Subcutaneous abdominal adipose tissue (tissue), 5 donors: ENCODE data around the gene PLXNA4.

Experiments used
- H3K27ac ChIP-seq: one replicate; pipeline ENCODE4 v1.7.0; 2013; ENCODE audit warnings: low read depth, mild to moderate bottlenecking, inconsistent platforms, low read length, moderate library complexity
- H3K27me3 ChIP-seq, 5 donors: one replicate each; pipeline ENCODE4 v1.7.0; 2013; ENCODE audit warnings: low read length in 5 of 5, inconsistent platforms in 1 of 5; ENCODE audit not compliant: control insufficient read depth in 5 of 5, insufficient read depth in 4 of 5
- H3K36me3 ChIP-seq, 5 donors: one replicate each; pipeline ENCODE4 v1.7.0; 2013; ENCODE audit warnings: low read length in 5 of 5; ENCODE audit not compliant: control insufficient read depth in 5 of 5, insufficient read depth in 5 of 5
- H3K4me1 ChIP-seq, 5 donors: one replicate each; pipeline ENCODE4 v1.7.0; 2013; ENCODE audit warnings: low read length in 5 of 5, mild to moderate bottlenecking in 3 of 5, moderate library complexity in 1 of 5; ENCODE audit not compliant: control insufficient read depth in 5 of 5, insufficient read depth in 5 of 5
- H3K4me3 ChIP-seq, 5 donors: one replicate each; pipeline ENCODE4 v1.7.0; 2013; ENCODE audit warnings: low read length in 5 of 5, low read depth in 1 of 5
- H3K9ac ChIP-seq, 5 donors: one replicate each; pipeline ENCODE4 v1.7.0; 2013; ENCODE audit warnings: low read length in 5 of 5, mild to moderate bottlenecking in 4 of 5, moderate library complexity in 3 of 5
- H3K9me3 ChIP-seq, 5 donors: one replicate each; pipeline ENCODE4 v1.7.0; 2013; ENCODE audit warnings: low read length in 5 of 5; ENCODE audit not compliant: control insufficient read depth in 5 of 5
- donor health status: healthy.
- donor health status: healthy.
- donor health status: healthy.
- donor health status: healthy.
- donor health status: healthy.

Gene PLXNA4

DNA sequence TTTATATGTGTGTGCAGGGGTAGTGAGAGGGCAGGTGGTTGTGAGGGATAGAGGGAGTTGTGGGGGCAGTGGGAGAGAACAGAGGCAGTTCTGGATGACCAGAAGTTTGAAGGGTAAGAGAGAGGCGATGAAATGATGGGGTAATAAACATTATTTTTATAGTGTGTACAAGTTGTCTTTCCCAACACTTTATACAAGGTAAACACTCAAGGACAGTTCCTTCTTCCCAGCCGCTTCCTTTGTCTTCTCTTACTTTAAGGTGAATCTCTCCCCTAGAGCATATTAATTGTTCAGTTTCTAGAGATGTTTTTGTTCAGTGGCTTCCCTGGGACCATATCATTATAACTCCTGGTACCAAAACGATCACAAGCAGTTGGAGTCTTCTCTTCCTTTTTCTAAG is 475.8 kb downstream of the PLXNA4 start:
- Histone ChIP-seq H3K36me3 (no peaks in the 10 kb centered on the region), H3K4me1 (no peaks in the 10 kb centered on the region), H3K9ac (no peak overlapping the region), H3K9me3 (no peaks in the 10 kb centered on the region), H3K27ac (no peak overlapping the region), H3K27me3 (no peaks in the 10 kb centered on the region), H3K4me3 (no peak overlapping the region)

DNA sequence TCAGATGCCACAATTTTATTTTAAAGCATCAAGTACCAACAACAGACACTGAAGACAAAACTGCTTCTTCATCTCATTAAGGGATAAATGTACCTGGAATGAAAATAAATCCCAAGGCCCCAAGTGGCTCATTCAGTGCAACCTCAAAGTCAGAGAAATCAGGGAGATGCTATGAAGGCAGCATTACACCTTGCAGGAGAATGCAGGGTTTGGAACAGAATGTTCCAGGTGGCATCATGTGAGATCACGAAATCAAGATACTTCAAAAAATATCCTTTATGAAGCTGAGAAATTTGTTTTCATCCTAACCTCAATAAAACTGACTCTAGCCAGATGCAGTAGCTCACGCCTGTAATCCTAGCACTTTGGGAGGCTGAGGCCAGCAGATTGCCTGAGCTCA is 477.1 kb downstream of the PLXNA4 start:
- H3K36me3 ChIP-seq = no peaks in the 10 kb centered on the region
- no peak overlapping the region for H3K4me3 ChIP-seq
- no peak overlapping the region for H3K27ac ChIP-seq
- H3K27me3 ChIP-seq = no peaks in the 10 kb centered on the region
- no peak overlapping the region for H3K9ac ChIP-seq
- H3K4me1 ChIP-seq = no peaks in the 10 kb centered on the region
- H3K9me3 ChIP-seq = no peaks in the 10 kb centered on the region

DNA sequence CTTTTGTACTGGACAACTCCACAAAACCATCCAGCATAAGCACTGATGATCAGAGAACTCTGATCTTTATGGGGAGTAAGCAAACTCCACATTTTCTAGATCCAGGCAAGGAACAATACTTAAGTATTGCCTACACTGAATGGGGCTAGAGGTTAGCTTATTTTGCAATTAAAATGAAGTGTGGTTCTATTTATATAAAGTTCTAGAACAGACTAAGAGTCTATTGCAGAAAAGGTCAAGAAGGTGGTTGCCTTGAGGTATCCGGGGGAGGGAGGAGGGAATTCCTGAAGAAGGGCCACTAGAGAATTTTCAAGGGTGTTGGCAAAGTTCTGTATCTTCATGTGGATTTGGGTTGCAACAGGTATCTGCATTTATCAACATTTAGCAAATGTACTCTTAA is 477.9 kb downstream of the PLXNA4 start:
- Histone ChIP-seq H3K36me3 (no peaks in the 10 kb centered on the region), H3K27ac (no peak overlapping the region), H3K9ac (no peak overlapping the region), H3K4me3 (no peak overlapping the region), H3K4me1 (no peaks in the 10 kb centered on the region), H3K27me3 (no peaks in the 10 kb centered on the region), H3K9me3 (no peaks in the 10 kb centered on the region)

DNA sequence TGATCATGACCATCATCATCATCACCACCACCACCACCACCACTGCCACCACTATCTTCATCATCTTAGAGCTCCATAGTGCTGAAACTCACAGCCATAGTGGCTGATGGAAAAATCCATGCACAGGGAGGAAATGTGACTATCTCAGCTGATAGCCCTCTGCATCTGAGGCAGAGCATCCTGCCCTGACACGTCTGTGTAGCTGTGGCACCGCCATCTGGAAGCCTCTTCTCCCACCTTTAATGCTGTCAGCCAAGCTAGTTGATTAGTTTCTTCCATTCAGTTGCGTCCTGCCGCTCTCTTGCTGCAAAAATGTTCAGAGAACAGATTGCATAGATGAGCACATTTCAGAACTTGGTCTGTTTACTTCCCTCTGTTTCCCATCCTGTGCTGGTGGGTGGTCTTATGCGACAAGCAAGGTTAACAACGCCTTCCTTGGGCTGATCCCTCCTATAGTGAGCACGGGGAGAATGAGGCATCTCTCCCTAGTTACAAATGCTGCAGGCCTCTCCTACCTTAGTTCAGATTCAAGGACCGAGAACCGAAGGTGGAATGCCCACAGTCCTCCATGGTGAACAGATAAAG is 478.6 kb downstream of the PLXNA4 start:
- Histone ChIP-seq H3K36me3 (no peaks in the 10 kb centered on the region), H3K27ac (no peak overlapping the region), H3K4me3 (no peak overlapping the region), H3K9ac (no peak overlapping the region), H3K4me1 (no peaks in the 10 kb centered on the region), H3K27me3 (no peaks in the 10 kb centered on the region), H3K9me3 (no peaks in the 10 kb centered on the region)

DNA sequence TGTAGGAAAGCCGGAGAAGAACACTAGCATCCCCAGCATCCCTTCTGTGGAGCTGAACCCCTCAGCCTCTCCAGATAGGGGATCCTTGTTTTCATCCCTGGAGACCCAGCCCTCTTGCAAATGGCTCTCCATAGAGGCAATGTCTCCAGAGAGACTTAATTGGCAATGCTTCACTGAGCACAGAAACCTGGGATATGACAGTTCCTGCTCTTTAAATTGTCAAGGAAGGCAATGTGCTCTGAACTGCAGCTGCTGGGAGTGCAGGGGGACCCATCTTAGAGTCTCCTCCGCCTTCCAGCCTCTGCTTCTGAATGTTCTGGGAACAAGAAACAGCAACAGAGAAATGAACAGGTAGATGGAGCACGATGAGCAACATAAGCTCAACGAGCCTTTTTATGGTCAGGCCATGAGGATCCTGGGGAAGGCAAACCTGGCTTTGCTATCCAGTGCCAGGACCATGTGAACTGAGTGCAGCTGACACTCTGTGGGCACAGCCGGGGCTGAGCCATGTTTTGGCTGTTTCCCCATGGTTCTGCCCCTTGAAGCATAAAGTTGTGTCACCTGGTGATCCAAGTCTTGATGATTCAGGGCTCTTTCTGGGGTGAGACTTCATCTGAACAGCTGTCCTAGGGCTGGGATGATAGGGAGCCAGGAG is 481.0 kb downstream of the PLXNA4 start:
- Histone ChIP-seq H3K27me3 (no peaks in the 10 kb centered on the region), H3K4me1 (peaks cover 0 to 3% (median 2%) of the 10 kb centered on the region in 5 donors), H3K27ac (no peak overlapping the region), H3K9ac (no peak overlapping the region), H3K9me3 (no peaks in the 10 kb centered on the region), H3K4me3 (no peak overlapping the region), H3K36me3 (no peaks in the 10 kb centered on the region)

DNA sequence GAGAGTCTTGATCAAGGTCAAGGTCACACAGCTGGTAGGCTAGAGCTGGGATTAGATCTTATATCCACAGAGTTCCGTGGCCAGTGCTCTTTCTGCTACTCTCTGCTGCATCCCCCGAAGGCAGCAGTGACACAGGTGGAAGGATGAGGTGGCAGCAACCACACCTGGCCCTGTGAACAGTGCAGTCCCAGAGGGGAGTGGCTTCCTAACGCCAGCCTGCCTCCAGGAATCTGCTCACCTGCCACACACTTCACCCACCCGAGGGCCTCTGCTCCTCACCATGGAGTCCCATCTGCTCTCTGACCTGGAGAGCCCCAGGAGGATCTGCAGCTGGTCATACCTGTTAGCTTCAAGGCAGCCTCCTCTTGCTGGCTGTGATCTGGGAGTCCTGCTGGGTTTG is 484.2 kb downstream of the PLXNA4 start:
- Histone ChIP-seq H3K4me1 (peaks cover 0 to 3% (median 2%) of the 10 kb centered on the region in 5 donors), H3K27me3 (no peaks in the 10 kb centered on the region), H3K36me3 (no peaks in the 10 kb centered on the region), H3K27ac (no peak overlapping the region), H3K4me3 (no peak overlapping the region), H3K9ac (no peak overlapping the region), H3K9me3 (no peaks in the 10 kb centered on the region)

DNA sequence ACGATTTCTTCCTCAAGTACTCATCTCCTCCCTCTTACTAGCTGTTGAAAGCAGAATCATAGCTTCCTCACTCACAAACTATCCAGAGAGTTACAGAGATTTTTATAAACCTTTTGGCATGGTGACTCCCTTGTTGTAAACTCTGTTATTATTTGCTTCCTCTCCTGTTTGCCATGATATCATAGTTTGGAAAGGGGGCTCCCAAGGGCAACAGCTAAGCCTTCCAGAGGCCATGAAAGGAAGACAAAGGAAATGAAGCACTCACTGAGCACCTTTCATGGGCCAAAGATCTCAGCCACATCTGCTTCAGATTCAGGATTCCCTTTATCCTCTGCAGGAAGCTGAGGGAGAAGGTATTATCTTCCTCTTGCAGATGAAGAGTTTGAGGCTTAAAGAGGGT is 484.6 kb downstream of the PLXNA4 start:
- H3K4me1 ChIP-seq = peaks cover 0 to 3% (median 2%) of the 10 kb centered on the region in 5 donors
- no peak overlapping the region for H3K9ac ChIP-seq
- H3K4me3 ChIP-seq = no peak overlapping the region
- no peaks in the 10 kb centered on the region for H3K9me3 ChIP-seq
- H3K36me3 ChIP-seq = no peaks in the 10 kb centered on the region
- H3K27ac ChIP-seq = no peak overlapping the region
- H3K27me3 ChIP-seq = no peaks in the 10 kb centered on the region

DNA sequence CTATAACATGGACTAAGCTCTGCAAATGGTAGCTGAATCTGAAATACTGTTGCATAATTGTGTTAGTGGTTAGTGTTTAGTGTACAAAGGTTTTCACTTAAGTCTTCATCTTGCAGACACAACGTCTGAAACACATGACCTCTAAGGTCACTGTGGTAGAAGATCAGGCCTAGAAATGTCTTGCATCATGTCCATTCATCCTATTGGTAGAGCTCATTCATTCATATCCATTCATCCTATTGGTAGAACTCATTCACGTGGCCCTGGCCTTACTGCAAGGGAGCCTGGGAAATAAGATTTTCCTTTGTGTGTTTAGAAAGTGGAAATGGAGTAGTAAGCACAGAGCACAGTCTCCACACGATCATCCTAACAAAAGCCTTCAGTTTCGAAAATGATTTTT is 485.8 kb downstream of the PLXNA4 start:
- Histone ChIP-seq H3K36me3 (no peaks in the 10 kb centered on the region), H3K27me3 (no peaks in the 10 kb centered on the region), H3K4me1 (peaks cover 0 to 3% (median 2%) of the 10 kb centered on the region in 5 donors), H3K9ac (no peak overlapping the region), H3K9me3 (no peaks in the 10 kb centered on the region), H3K27ac (no peak overlapping the region), H3K4me3 (no peak overlapping the region)

DNA sequence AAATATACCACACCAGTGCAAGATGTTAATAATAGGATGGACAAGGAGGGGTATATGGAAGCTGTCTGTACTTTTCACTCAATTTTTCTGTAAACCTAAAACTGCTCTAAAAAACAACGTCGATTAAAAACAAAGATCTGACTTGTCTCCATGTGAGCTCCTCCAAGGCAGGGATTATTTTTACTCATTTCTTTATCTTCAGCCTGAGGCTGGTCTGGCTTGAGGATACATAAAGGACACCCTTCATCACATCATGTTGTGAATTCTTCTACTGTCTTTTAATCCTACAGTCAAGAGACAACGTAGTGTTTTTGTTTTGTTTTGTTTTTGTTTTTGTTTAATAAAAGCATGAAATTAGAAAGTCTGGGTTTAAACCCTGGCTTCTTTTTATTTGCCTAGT is 486.9 kb downstream of the PLXNA4 start:
- no peak overlapping the region for H3K27ac ChIP-seq
- H3K9ac ChIP-seq = no peak overlapping the region
- H3K9me3 ChIP-seq = no peaks in the 10 kb centered on the region
- no peaks in the 10 kb centered on the region for H3K27me3 ChIP-seq
- no peak overlapping the region for H3K4me3 ChIP-seq
- no peaks in the 10 kb centered on the region for H3K36me3 ChIP-seq
- peaks cover 0 to 5% (median 3%) of the 10 kb centered on the region in 5 donors for H3K4me1 ChIP-seq

DNA sequence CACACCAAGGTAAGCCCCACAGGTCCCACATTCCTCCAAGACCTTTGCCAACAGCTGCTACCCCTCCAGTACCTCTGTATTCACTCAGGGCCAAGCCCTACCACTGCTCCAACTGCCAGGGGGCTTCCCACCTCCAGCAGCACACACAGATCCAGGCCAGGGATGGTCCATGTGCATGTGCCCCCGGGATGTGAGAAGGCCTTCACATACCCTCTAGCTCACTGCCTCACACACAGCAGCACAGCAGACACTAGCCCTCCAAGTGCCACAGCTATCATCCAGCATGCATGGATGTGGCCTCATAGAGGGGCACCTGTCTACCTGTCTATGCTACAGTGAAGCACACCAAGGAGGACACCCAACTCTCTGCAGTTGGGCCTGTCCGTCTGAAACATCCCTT is 488.8 kb downstream of the PLXNA4 start:
- H3K9me3 ChIP-seq = no peaks in the 10 kb centered on the region
- no peak overlapping the region for H3K4me3 ChIP-seq
- no peaks in the 10 kb centered on the region for H3K27me3 ChIP-seq
- H3K27ac ChIP-seq = no peak overlapping the region
- peaks cover 0 to 5% (median 3%) of the 10 kb centered on the region in 5 donors for H3K4me1 ChIP-seq
- no peak overlapping the region for H3K9ac ChIP-seq
- H3K36me3 ChIP-seq = no peaks in the 10 kb centered on the region
